HEK293T (cell line): ENCODE results near the gene MYBPC2.

Source experiments
- BHLHE40 ChIP-seq: fragments of 450-650 bp; IDR thresholded peaks from 2 replicates; pipeline ENCODE4 v1.6.1; 2016; ENCODE audit warnings: mild to moderate bottlenecking, moderate library complexity, borderline replicate concordance
- FOXA1 ChIP-seq: fragments of 450-650 bp; IDR thresholded peaks from 2 replicates; pipeline ENCODE4 v1.6.1; 2016; ENCODE audit warnings: mild to moderate bottlenecking
- NFRKB ChIP-seq: fragments of 450-650 bp; IDR thresholded peaks from 2 replicates; pipeline ENCODE4 v1.6.1; 2016; ENCODE audit warnings: mild to moderate bottlenecking, moderate library complexity
- SP1 ChIP-seq: fragments of 450-650 bp; IDR thresholded peaks from 2 replicates; pipeline ENCODE4 v1.6.1; 2017
- TARDBP ChIP-seq: fragments of 450-650 bp; IDR thresholded peaks from 2 replicates; pipeline ENCODE4 v1.6.1; 2016

- TF ChIP-seq SP1 (no peak), BHLHE40 (no peak), FOXA1 (no peak), NFRKB (no peak), TARDBP (no peak)
Observed at GRCh38 chr19:50428772-50429463, 3.8 kb upstream of the MYBPC2 start.
